COLO668 (cell line): ENCODE data around the gene PLEKHO2.
A peak's percentile ranks its signal among the peaks of the same experiment; 100 is the strongest.
"Not testable (repeated sequence)": the region's sequence is repeated elsewhere in the genome, so short reads cannot be mapped to it uniquely, and the experiment has no call there.

Source experiments
- DNase-seq: peaks from one replicate; lab custom pipeline; 2025; ENCODE audit not compliant: unreplicated experiment; lab: John Stamatoyannopoulos, UW

PLEKHO2 gene, protein sequence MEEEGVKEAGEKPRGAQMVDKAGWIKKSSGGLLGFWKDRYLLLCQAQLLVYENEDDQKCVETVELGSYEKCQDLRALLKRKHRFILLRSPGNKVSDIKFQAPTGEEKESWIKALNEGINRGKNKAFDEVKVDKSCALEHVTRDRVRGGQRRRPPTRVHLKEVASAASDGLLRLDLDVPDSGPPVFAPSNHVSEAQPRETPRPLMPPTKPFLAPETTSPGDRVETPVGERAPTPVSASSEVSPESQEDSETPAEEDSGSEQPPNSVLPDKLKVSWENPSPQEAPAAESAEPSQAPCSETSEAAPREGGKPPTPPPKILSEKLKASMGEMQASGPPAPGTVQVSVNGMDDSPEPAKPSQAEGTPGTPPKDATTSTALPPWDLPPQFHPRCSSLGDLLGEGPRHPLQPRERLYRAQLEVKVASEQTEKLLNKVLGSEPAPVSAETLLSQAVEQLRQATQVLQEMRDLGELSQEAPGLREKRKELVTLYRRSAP

DNA sequence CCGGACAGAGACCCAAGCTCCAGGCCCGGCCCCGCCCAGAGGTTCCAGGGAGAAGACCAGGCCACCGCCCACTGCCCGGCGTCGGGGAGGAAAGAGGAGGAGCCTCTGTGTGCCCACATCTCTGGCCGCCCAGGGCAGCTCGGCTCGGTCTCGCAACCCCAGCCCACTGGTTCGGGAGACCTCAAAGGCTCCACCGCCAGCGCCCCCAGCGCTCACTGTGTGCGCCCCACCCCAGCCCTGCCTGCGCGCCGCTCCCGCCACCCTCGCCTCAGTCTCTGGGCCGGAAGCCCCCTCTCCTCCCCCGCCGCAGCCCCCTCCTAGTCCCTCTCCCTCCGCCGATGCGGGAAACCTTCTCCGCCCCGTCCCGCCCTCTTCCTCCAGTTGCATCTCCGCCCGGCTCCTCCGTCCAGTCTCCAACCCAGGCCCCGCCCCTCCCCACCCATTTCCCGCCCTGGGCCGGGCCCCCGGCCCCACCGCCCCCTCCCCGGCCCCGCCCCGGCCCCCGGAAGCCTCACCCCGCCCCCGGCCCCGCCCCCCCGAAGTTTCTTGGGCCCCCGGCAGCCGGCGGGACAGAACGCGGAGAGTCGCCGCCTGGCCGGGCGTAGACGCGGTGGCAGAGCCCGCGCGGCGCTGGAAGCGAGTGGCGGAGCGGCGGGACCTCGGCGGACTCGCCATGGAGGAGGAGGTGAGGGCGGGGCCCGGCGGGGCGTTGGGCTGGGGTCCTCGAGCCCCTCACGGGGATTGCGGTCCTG is at the start of gene PLEKHO2:
Gene PLEKHO2 (plus strand): TSS at position 572 of the 752 bp plus-strand sequence. CDS start 102 bp downstream, at position 674.
- DNase-seq, result peak; percentile 65

DNA sequence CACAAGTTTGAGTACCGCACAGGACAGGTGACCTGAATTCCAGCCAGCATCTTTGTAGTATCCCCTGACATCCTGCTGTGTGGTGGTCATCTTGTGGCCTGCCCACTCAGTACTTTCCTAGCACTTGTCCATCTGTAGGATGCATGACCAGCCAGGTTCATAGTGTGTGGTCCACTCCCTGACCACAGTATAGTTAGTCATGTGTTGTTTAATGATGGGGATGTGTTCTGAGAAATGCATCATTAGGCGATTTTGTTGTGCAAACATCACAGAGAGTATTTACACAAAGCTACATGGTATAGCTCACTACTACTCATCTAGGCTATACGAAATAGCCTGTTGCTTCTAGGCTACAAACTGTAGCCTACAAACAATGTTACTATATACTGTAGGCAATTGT is 49.4 kb upstream of the PLEKHO2 start:
- DNase-seq, result no peak

GRCh38 chr15:64795299-64795698 is 46.4 kb upstream of the PLEKHO2 start:
- not testable (repeated sequence) for DNase-seq

- DNase-seq, result not testable (repeated sequence)
Observed at GRCh38 chr15:64795921-64796320, 45.8 kb upstream of the PLEKHO2 start.

DNA sequence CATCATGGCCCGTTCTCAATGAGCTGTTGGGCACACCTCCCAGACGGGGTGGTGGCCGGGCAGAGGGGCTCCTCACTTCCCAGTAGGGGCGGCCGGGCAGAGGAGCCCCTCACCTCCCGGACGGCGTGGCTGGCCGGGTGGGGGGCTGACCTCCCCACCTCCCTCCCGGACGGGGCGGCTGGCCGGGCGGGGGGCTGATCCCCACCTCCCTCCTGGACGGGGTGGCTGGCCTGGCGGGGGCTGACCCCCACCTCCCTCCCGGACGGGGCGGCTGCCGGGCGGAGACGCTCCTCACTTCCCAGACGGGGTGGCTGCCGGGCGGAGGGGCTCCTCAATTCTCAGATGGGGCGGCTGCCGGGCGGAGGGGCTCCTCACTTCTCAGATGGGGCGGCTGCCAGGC is 42.8 kb upstream of the PLEKHO2 start:
- not testable (repeated sequence) for DNase-seq

DNA sequence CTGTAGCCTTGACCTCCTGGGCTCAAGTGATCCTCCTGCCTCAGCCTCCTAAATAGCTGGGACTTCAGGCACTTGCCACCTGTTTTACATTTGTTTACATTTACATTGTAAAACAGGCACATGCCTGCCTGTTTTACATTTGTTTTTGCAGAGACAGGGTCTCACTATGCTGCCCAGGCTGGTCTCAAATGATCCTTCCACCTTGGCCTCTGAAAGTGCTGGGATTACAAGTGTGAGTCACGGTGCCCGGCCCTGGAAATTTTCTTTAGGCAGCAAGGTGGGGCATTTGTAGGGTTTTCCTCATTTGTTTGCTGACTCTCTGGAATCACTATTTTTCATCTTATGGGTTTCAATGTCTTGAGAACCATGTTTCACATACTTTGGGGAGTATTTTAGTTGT is 41.2 kb upstream of the PLEKHO2 start:
- no peak for DNase-seq

GRCh38 chr15:64803526-64803925 is 38.2 kb upstream of the PLEKHO2 start:
- DNase-seq, result no peak

DNA sequence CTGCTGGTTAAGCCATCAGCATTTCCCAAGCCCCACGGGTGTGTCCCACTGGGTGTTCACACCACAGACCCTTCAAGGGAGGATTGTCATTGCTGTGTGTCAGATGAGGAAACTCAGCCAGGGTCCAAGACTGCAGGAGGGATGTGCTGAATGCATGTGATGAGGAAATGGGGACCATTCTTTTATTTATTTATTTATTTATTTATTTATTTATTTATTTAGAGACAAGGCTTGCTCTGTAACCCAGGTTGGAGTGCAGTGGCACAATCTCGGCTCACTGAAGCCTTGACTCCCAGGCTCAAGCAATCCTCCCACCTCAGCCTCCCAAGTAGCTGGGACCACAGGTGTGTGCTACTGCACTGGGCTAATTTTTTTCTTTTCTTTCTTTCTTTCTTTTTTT is 37.1 kb upstream of the PLEKHO2 start:
- no peak for DNase-seq

DNA sequence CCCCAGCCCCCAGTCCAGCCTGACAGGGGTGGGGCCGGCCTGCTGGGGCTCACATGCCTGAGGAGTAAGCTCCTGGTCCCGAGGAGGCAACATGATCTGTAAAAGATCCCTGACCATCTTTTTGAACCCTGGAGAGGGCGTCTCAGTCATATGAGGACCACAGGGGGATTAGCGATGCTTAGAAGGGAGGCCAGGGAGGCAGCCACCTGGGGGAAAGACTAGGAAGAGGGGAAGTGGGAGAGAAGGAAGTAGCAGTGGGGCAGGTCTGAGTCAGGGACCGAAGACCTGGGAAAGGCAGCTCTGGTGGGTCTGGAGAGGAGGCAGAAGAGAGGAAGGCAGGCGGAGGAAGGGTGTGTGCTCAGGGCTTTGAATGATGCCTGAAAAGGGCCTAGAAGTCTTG is 35.2 kb upstream of the PLEKHO2 start:
- DNase-seq, result no peak

DNA sequence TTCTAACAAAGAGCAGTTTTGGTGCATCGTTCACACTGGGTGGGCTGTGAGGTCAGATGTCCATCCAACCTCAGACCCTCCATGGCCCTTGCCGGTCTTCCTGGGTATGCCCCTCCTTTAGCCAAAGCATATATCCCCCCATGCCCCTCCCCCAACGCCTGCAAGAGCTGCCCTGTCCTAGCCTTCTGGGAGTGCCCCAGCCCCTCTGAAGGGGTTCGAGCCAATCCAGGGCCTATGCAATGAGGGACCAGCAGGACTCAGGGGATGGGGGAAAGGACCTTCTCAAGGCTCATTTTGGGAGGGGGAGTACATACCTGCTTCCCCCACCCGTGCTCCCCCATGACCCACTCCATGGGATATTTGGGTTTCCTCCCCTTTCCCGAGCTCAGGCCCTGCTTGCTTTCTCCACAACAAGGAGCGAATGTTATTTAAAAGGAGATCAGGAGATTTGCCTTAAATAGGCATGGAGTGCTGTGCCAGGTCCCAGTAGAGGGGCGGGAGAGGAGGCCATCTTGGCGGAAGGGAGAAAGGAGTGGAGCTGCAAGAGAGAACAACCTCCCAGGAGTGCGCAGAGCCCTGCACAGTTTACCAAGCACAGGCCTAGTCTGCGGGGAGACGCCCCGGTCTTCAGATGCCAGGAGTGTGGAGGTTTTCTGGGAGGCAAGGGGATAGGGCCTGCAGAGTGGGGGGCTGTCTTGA is 34.5 kb upstream of the PLEKHO2 start:
- no peak for DNase-seq

GRCh38 chr15:64807751-64808222 is 33.9 kb upstream of the PLEKHO2 start:
- DNase-seq, result no peak

GRCh38 chr15:64808785-64809453 is 32.8 kb upstream of the PLEKHO2 start:
- no peak for DNase-seq

DNA sequence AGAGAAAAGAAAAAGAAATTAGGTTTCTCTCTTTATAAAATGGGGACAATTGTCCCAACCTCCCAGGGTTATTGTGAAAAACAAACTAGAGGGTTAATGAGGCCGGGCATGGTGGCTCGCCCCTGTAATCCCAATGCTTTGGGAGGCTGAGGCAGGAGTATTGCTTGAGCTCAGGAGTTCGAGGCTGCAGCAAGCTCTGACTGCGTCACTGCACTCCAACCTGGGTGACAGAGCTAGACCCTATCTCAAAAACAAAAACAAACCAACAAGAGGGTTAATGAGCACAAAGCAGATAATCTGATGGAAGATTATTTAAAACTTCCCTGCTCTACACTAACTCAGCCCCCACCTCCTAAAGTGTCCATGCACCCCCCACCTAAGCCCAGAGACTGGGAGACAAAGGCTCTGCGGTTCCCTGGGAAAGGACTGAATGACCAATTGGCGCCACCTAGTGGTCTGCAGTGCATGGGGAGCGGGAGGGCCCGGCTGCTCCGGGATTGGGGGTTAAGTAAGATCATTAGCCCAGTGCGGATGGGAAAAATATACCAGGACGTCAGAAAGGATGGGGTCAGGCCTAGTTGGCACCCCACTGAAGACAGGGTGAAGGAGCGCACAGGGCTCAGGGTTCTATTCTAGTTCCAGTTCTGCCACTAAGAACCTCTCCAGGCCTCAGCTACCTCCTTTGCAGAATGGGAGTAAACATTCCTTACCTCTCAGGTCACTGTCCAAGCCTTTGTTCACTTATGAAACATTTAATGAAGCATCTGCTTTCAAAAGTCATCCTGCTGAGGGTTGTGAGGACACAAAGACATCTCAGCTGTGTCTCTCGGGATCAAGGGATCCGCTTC is 31.8 kb upstream of the PLEKHO2 start:
- peak; percentile 75 for DNase-seq

DNA sequence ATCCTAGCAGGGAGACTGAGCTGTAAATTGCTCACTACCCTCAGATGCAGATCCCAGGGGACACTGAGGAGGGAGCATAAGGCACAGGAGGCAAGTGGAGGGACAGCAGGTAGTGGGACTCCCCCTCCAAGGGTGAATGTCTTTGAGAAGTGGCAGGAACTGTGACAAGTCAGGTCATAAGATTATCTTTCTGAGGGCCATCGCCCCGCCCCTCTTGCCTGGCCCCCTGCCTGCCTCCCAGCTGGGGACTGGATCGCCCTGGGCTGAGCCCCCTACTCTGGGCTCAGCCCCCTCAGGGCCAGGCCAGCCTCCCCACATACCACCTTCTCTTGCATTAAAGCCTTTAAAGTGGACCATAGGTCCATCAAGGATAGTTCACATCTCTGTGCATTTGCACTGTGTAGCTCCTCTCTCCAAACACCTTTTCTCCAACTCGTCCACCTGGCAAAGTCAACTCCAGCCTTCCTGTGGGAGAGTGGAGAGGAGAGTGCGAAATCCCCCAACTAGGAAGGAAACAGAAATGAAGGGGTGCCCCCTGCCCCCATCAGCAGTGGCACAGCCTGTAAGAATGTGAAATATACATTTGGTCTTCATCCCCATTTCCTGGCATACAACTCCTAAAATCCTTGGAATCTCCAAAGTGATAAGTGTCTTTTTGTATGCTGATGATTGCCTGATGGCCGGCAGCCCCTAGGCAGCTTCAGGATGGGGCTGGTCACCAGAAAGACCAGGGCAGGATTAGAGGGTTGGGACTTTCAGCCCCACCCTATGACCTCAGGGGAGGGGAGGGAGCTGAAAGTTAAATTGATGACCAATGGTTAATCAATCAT is 31.0 kb upstream of the PLEKHO2 start:
- DNase-seq, result no peak

GRCh38 chr15:64813075-64813474 is 28.6 kb upstream of the PLEKHO2 start:
- peak; percentile 9 for DNase-seq

DNA sequence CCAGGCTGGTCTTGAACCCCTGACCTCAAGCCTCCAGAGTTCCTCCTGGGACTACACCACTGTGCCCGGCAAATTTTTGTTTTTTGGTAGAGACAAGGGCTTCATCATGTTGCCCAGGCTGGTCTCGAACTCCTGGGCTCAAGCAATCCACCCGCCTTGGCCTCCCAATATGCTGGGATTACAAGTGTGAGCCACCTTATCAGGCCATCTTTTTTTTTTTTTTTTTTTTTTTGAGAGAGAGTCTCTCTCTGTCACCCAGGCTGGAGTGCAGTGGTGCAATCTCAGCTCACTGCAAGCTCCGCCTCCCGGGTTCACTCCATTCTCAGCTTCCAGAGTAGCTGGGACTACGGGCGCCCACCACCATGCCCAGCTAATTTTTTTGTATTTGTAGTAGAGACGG is 27.4 kb upstream of the PLEKHO2 start:
- not testable (repeated sequence) for DNase-seq

DNA sequence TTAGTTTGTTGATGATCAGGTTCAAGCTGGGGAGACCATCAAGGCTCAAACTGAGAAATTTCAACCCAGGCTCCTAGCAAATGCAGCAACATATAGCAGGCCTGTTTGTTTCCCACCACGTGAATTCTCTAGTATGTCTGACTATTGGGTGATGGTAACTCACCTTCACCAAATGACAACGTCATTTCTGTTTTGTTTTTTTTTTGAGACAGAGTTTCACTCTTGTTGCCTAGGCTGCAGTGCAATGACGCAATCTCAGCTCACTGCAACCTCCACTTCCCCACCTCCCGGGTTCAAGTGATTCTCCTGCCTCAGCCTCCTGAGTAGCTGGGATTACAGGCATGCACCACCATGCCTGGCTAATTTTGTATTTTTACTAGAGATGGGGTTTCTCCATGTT is 26.8 kb upstream of the PLEKHO2 start:
- DNase-seq, result not testable (repeated sequence)

DNA sequence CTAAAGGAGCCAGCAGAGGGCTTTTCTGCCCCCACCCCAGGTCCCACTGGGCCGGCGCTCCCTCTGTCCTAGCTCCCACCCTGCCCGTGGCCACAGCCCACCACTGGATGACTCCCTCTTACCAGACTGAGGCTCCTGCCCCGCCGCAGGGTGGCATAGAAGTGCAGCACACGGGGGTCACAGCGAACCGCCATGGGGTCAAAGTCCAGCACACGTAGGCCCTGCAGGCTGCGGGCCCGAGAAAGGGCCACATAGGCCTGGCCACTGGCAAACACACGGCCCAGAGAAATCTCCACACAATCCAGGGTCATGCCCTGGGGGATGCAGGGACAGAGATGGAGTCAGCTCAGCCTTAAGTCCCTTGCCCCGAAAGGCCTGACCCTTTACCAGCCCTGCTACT is 25.3 kb upstream of the PLEKHO2 start:
- no peak for DNase-seq

- DNase-seq, result peak; percentile 26
Observed at GRCh38 chr15:64824929-64825430, 16.7 kb upstream of the PLEKHO2 start.
